ENCODE data around the gene APBB3. TPM values are rescaled to one million over a fixed set of nuclear protein-coding genes. Genes with fewer than 3 reads are reported as not detected.
A peak's percentile ranks its signal among the peaks of the same experiment; 100 is the strongest.

The APBB3 gene
- total and polyA plus RNA-seq, 8 donors: 8.1 to 51.0 (median 15.4) TPM

GRCh38 chr5:140546851-140547507, 17.4 kb downstream of the APBB3 start:
- Histone ChIP-seq H3K9me3 (no peaks in the 10 kb centered on the region), H3K27me3 (no peaks in the 10 kb centered on the region), H3K4me1 (peaks cover 19 to 26% (median 25%) of the 10 kb centered on the region in 3 donors), H3K4me3 (peak overlapping the region in 2 of 4 donors; percentile 19 to 47), H3K36me3 (peaks cover 0 to 31% (median 14%) of the 10 kb centered on the region in 3 donors), H3K27ac (peak overlapping the region; percentile 67 to 98 (median 92))
- no peak for FAIRE-seq
- intact Hi-C loops (cut with DNase I): no loop called here
- peak; percentile 4 to 8 (median 8) for ATAC-seq
- WGBS, 2 donors: 32 to 34% methylated on average over 13 of the region's 13 CpGs
- no peak for TF ChIP-seq CTCF (IDR thresholded peaks at IDR 0.05)
- DNase-seq: no peak

DNA sequence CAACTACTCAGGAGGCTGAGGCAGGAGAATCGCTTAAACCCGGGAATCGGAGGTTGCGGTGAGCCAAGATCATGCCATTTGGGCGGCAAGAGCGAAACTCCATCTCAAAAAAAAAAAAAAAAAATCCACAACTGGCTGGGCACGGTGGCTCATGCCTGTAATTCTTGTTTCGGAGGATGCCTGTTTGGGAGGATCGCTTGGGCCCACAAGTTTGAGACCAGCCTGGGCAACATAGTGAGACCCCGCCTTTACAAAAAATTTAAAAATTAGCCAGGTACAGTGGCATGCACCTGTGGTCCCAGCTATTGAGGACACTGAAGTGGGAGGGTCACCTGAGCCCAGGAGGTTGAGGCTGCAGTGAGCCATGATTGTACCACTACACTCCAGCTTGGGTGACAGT, 18.8 kb downstream of the APBB3 start:
- no peaks in the 10 kb centered on the region for H3K27me3 ChIP-seq
- intact Hi-C loops (cut with DNase I): no loop called here
- DNase-seq (no peak), ATAC-seq (no peak), FAIRE-seq (no peak)
- H3K4me1 ChIP-seq: peaks cover 19 to 26% (median 25%) of the 10 kb centered on the region in 3 donors
- no peaks in the 10 kb centered on the region for H3K9me3 ChIP-seq
- H3K27ac ChIP-seq: peak overlapping the region in 1 of 4 donors; percentile 90
- peaks cover 0 to 35% (median 10%) of the 10 kb centered on the region in 3 donors for H3K36me3 ChIP-seq
- H3K4me3 ChIP-seq: no peak overlapping the region
- no peak for TF ChIP-seq CTCF (IDR thresholded peaks at IDR 0.05)
- 98 to 100% methylated on average over 10 of the region's 10 CpGs for WGBS, 2 donors

DNA sequence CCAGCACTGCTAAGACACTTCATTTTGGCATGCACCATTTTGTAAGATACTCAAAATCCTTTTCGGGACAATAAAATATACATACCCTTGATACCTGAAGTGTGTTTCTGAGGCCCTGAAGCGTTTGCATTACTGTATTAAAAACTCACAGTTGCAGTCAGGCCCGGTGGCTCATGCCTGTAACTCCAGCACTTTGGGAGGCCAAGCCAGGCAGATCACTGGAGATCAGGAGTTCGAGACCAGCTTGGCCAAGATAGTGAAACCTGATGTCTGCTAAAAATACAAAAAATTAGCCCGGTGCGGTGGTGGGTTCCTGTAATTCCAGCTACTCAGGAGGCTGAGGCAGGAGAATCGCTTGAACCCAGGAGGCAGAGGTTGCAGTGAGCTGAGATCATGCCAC, 19.4 kb downstream of the APBB3 start:
- no peak for FAIRE-seq
- intact Hi-C loops (cut with DNase I): no loop called here
- no peak for TF ChIP-seq CTCF (IDR thresholded peaks at IDR 0.05)

GRCh38 chr5:140542972-140543371, 21.4 kb downstream of the APBB3 start:
- DNase-seq: no peak
- intact Hi-C loops (cut with DNase I): no loop called here
- H3K36me3 ChIP-seq: peaks cover 0 to 47% (median 15%) of the 10 kb centered on the region in 3 donors
- peaks cover 6 to 15% (median 13%) of the 10 kb centered on the region in 3 donors for H3K4me1 ChIP-seq
- H3K27me3 ChIP-seq: no peaks in the 10 kb centered on the region
- no peak overlapping the region for H3K4me3 ChIP-seq
- H3K27ac ChIP-seq: no peak overlapping the region
- 93 to 94% methylated on average over 5 of the region's 5 CpGs for WGBS, 2 donors
- TF ChIP-seq CTCF (IDR thresholded peaks at IDR 0.05): no peak
- no peak for ATAC-seq
- no peaks in the 10 kb centered on the region for H3K9me3 ChIP-seq
- no peak for FAIRE-seq

More for the DNA sequence above, 19.4 kb downstream of the APBB3 start:
- H3K27ac ChIP-seq: no peak overlapping the region
- no peaks in the 10 kb centered on the region for H3K9me3 ChIP-seq
- no peak for DNase-seq
- no peaks in the 10 kb centered on the region for H3K27me3 ChIP-seq
- no peak overlapping the region for H3K4me3 ChIP-seq
- 97 to 98% methylated on average over 7 of the region's 7 CpGs for WGBS, 2 donors
- peaks cover 19 to 26% (median 25%) of the 10 kb centered on the region in 3 donors for H3K4me1 ChIP-seq
- H3K36me3 ChIP-seq: peaks cover 0 to 35% (median 6%) of the 10 kb centered on the region in 3 donors
- no peak for ATAC-seq

DNA sequence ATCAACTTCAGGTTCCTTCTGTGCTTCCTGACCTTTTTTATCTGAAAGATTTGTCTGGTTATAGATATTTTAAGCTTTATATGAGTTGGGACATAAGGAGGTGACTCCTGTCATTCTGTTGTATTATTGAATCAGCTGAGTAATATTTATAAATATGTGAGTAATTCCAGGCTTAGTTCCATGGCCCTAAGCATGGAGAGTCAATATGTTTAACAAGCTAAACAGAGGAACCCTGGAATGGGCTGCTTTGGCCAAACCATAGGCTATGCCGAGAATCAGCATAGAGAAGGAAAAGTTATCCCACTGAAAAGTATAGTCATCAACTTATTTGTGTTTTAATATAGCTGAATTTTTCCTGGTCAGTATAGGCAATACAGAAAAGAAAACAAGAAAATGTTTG, 24.2 kb downstream of the APBB3 start:
- intact Hi-C loops (cut with DNase I): no loop called here
- peaks cover 0 to 65% (median 18%) of the 10 kb centered on the region in 3 donors for H3K36me3 ChIP-seq
- H3K27me3 ChIP-seq: no peaks in the 10 kb centered on the region

More for the DNA sequence above, 24.2 kb downstream of the APBB3 start:
- no peak for TF ChIP-seq CTCF (IDR thresholded peaks at IDR 0.05)
- Histone ChIP-seq H3K4me3 (no peak overlapping the region), H3K9me3 (no peaks in the 10 kb centered on the region), H3K27ac (no peak overlapping the region), H3K4me1 (no peaks in the 10 kb centered on the region)
- WGBS, 2 donors: 86 to 95% methylated on average over 1 of the region's 1 CpG
- FAIRE-seq (no peak), ATAC-seq (no peak), DNase-seq (no peak)
